ELF-1 (cell line): Measurements from ENCODE around the gene SPATA6L.
A peak's percentile ranks its signal among the peaks of the same experiment; 100 is the strongest.

Source experiments
- DNase-seq: peaks from one replicate; pipeline ENCODE4 v3.0.0-alpha.2; 2016; ENCODE audit warnings: low read depth, low spot score

Gene SPATA6L

DNA sequence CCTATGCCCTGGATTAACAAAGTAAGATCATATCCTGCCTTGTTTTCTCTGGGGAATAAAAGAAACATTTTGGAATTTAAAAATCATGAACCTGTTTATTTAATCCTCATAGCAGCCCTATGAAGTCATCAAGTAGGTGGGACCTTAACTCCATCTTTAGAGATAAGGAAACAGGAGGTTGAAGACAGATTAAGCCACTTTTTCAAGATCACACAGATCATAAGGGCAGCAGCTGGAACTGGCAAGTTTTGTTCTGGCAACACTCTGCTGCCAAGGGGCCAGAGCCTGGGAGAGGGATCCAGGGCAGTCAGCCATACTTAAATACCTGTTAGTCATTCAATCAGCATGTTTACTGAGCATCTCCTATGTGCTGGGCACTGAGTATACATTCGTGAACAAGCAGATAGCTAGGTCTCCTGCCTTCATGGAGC lies 112.3 kb downstream of the SPATA6L start:
- no peak for DNase-seq

DNA sequence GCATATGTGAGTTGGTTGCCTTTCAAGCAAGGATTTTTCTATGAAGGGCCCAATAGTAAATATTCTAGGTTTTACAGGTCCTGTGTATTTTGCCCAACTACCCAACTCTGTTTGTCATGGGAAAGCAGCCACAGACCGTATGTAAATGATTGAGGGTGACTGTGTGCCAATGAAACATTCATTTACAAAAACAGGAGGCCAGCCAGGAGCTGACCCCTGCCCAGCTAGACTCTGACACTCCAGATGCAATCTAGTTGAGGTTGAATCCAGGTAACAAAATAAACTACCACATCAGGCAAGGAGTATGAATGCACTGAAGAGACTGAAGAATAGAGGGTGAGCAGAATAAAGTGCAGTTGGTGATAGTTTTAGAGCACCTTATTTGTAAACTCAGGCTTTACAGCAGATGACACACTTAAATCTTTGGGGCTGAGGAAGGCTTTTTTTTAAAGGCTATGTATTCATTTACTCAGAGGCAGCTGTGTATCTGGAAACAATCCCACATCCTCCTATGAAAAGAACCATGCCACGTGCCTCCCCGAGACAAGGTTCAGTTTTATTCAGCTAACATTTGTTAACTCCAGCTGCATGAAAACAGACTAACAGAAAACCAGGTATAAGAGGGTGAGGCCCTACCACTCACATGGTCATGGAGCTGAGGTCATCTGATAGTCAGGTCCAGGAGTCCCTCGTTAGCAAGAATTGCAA lies 115.3 kb downstream of the SPATA6L start:
- no peak for DNase-seq

DNA sequence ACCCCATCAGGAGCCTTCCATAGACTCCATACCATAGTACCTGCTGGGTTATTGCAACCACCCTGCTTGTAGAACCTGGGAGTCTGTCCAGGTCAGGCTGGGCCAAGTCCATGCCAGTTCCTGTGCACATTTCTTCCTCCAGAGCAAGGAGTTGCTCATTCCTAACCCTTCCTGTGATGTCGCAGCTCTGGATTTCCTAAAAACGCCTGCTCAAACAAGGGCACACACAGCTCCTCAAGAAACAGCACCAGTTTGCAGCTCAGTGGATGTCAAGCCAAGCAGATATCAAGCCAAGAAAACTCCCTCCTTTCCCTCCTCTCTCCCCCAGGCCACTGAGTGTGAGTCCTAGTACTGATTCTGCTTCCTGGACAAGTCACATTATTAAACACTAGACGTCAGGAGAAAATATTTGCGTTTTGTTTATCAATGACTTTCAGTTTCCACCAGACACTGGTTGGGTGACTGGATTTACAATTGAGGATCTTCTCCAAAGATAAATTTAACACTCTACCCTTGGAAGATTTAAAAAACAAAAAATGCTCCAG lies 116.5 kb downstream of the SPATA6L start:
- no peak for DNase-seq

DNA sequence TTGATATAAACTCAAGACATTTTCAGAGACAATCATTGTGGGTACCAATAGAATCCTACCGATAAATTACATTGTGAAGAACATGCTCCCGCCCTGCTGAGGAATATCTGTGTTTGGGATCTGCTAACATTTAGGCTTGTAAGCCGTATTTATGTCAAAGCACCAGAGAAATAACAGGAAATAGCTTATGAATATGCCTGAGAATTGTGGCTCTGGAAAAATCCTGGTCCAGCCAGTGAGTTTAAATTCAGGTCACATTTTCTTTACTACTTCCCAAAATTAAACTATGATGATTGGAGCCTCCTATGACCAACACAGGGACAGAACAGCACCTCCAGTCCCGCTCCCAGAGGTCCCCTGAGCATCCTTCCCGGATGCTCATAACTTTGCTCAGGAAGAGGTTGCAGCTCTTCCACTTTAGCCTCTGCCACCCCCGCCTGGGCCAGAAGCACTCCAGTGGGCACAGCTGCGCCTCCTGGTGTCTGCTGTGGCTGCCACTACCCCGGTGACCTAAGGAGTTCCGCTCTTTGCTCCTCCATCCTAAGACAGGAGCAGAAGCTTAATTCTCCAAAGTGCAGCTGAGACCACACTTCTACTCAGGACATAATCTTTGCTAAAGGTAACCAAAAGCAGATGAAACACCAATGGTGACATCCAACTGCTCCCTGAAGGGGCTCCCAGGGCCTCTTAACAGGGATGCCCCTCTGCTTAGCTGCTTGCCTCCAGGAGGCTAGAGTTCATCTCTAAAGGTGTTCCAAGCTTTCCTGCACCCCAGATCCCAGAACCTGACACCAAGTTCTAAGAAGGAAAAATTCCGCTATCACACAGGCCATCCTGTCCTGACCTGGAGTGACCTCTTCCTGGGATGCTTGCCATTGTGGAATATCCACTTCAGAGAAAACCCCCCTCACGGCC lies 117.2 kb downstream of the SPATA6L start:
- peak; percentile 67 for DNase-seq
